HEK293T (cell line): Measurements from ENCODE around the gene SRMS.

Experiments used
- CTCF ChIA-PET: fragments of 350-600 bp; formaldehyde crosslinking; extraction: SDS; loops from one replicate; lab custom pipeline; 2021; ENCODE audit warnings: antibody characterized with exemption, inconsistent platforms; lab: Yijun Ruan, JAX
- POLR2A ChIA-PET: fragments of 350-600 bp; formaldehyde crosslinking; extraction: SDS; loops from one replicate; lab custom pipeline; 2020; ENCODE audit warnings: antibody characterized with exemption, inconsistent platforms; lab: Yijun Ruan, JAX
- DNase-seq: peaks from one replicate; pipeline ENCODE4 v3.0.0; 2012; ENCODE audit warnings: mixed read lengths; ENCODE audit errors: extremely low spot score
- ARNT ChIP-seq: fragments of 450-650 bp; IDR thresholded peaks from 2 replicates; pipeline ENCODE4 v1.6.1; 2017; ENCODE audit warnings: mild to moderate bottlenecking
- BHLHE40 ChIP-seq: fragments of 450-650 bp; IDR thresholded peaks from 2 replicates; pipeline ENCODE4 v1.6.1; 2016; ENCODE audit warnings: mild to moderate bottlenecking, moderate library complexity, borderline replicate concordance
- CTBP1 ChIP-seq: fragments of 450-650 bp; IDR thresholded peaks from 2 replicates; pipeline ENCODE4 v1.6.1; 2016; ENCODE audit warnings: borderline replicate concordance
- ELF4 ChIP-seq: fragments of 450-650 bp; IDR thresholded peaks from 2 replicates; pipeline ENCODE4 v1.6.1; 2017; ENCODE audit warnings: antibody characterized with exemption
- FOXA1 ChIP-seq: fragments of 450-650 bp; IDR thresholded peaks from 2 replicates; pipeline ENCODE4 v1.6.1; 2016; ENCODE audit warnings: mild to moderate bottlenecking
- FOXK2 ChIP-seq: fragments of 450-650 bp; IDR thresholded peaks from 2 replicates; pipeline ENCODE4 v1.6.1; 2016; ENCODE audit warnings: mild to moderate bottlenecking
- FOXM1 ChIP-seq: fragments of 450-650 bp; IDR thresholded peaks from 2 replicates; pipeline ENCODE4 v1.6.1; 2017; ENCODE audit warnings: mild to moderate bottlenecking, borderline replicate concordance
- HDGF ChIP-seq: fragments of 450-650 bp; IDR thresholded peaks from 2 replicates; pipeline ENCODE4 v1.6.1; 2017; ENCODE audit warnings: antibody characterized with exemption, borderline replicate concordance
- L3MBTL2 ChIP-seq: fragments of 450-650 bp; conservative IDR thresholded peaks from 2 replicates; pipeline ENCODE4 v1.6.1; 2016; ENCODE audit warnings: mild to moderate bottlenecking
- LEF1 ChIP-seq: fragments of 450-650 bp; IDR thresholded peaks from 2 replicates; pipeline ENCODE4 v1.6.1; 2017; ENCODE audit warnings: mild to moderate bottlenecking, borderline replicate concordance
- NFRKB ChIP-seq: fragments of 450-650 bp; IDR thresholded peaks from 2 replicates; pipeline ENCODE4 v1.6.1; 2016; ENCODE audit warnings: mild to moderate bottlenecking, moderate library complexity
- SP1 ChIP-seq: fragments of 450-650 bp; IDR thresholded peaks from 2 replicates; pipeline ENCODE4 v1.6.1; 2017
- SUZ12 ChIP-seq: fragments of 450-650 bp; IDR thresholded peaks from 2 replicates; pipeline ENCODE4 v1.6.1; 2016; ENCODE audit warnings: mild to moderate bottlenecking
- TARDBP ChIP-seq: fragments of 450-650 bp; IDR thresholded peaks from 2 replicates; pipeline ENCODE4 v1.6.1; 2016
- ZNF384 ChIP-seq: fragments of 450-650 bp; IDR thresholded peaks from 2 replicates; pipeline ENCODE4 v1.6.1; 2016
- TF ChIP-seq, protein P1 (sequence below): fragments of 450-650 bp; IDR thresholded peaks from 2 replicates; pipeline ENCODE4 v1.6.1; 2016

Gene SRMS

DNA sequence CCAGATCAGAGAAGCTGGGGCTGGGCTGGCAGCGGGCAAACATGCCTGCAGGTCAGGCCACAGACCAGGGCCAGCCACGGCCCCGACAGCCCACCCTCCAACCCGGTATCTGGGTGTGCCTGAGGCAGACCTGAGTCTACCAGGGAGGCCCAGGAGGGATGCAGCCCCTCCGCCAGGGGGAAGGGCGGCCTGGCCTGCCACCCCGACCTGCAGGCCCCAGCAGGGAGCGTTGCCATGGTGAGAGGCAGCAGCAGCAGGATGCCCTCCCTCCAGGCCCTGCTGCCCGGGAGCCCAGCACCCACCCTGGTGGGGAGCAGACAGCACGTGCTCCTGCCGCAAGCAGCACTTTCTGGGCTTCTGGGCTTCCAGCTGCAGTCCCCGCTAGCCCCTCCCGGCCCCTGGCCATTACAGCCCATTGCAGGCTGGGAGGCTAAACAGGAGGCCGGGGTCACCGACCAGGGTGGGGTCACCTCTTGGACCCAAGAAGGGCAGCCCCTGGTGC lies 44.8 kb downstream of the SRMS start:
- POLR2A ChIA-PET, result interaction anchor here (2.0 kb wide), 1 partner anchor 18 kb away, joined by 10 read pairs; the partner anchor contains the start of gene PPDPF
- TF ChIP-seq, protein P1, sequence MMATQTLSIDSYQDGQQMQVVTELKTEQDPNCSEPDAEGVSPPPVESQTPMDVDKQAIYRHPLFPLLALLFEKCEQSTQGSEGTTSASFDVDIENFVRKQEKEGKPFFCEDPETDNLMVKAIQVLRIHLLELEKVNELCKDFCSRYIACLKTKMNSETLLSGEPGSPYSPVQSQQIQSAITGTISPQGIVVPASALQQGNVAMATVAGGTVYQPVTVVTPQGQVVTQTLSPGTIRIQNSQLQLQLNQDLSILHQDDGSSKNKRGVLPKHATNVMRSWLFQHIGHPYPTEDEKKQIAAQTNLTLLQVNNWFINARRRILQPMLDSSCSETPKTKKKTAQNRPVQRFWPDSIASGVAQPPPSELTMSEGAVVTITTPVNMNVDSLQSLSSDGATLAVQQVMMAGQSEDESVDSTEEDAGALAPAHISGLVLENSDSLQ, result no peak
- TF ChIP-seq SP1 (no peak), HDGF (no peak), BHLHE40 (no peak), ZNF384 (no peak), ARNT (no peak), NFRKB (no peak), LEF1 (no peak), FOXA1 (no peak), SUZ12 (no peak), CTBP1 (no peak), ELF4 (no peak), TARDBP (no peak), FOXM1 (no peak), FOXK2 (no peak)
- DNase-seq, result no peak
- CTCF ChIA-PET, result no interaction called here

DNA sequence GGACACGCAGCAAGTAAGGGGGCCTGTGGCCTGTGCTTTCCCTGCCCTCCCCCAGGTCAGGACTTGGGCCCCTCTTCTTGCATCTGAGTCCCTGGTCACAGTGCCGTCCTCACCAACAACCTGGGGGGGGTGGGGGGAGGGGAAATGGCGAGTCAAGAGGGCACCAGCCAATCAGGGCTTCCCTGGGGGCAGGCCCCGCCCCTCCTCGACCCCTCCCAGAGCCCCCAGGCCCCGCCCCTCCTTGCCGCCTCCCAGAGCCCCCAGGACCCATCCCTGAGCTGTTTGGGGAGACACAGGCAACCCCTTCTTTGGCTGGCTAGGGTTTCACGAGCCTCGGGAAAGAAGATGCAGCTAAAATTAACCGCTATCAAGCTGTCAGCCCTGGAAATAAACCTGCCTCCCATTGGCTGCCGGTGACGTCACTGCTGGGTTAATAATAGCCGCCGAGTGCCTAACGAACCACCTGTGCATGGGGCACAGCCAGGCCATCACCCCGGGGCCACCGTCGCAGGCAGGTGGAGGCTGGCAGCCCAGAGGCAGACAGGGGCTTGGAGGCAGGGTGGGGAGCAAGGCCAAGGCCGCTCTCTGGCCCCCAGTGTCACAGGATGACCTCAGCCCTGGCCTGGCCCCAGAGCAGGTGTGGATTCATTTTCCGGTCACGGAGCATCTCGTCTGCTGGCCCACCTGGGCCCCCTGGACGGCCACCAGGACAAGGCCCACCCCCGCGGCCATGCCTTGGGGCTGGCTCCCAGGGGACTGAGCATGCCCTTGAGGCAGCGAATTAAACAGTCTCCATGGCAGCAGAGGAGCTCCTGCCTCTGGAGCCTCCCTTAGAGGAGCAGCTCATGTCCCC lies 45.5 kb downstream of the SRMS start:
- CTCF ChIA-PET, result no interaction called here
- TF ChIP-seq ELF4 (no peak), LEF1 (no peak), HDGF (no peak), FOXA1 (no peak), SP1 (no peak), CTBP1 (no peak)
- TF ChIP-seq, protein P1, result peak; percentile 58
- POLR2A ChIA-PET, result interaction anchor here (2.0 kb wide), 1 partner anchor 19 kb away, joined by 10 read pairs; the partner anchor contains the start of gene PPDPF
- peak; percentile 61 for DNase-seq

DNA sequence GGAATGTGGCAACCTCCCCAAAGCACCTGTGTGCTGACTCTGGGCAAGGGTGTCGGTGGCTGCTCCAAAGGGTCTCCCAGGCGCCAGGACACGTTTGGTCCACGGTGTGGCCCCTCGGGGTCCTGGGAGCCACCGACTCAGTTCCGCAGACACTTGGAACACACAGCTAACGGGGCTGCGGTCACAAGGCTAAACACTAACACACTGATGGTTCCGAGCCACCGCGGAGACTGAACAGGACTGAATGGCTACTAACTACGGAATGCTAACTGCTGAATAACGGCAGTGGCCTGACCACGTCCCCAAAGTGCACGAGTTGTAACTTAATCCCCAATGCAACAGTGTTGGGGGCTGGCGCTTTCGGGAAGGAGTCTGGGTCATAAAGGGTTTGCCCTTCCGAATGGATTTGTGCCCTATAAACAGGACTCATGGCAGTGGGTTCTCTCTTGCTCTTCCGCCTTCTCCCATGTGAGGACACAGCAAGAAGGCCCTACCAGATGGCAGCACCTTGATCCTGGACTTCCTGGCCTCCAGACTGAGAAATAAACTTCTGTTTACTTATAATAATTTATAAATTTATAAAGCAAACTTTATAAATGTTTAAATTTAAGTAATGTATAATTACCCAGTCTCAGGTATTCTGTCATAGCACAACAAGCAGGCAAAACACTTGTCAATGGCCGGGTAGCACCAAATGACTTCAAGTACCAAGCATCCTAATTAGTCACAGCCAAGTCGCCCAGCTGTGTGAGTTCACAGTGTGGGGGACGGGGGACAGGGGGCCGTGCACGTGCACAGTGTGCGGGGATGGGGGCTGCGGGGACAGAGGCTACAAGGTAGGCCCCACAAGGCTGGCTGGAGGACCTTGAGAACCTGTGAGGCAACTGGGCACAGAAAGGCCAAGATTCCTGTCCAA lies 46.4 kb downstream of the SRMS start:
- ChIA-PET POLR2A (interaction anchor here (2.0 kb wide), 1 partner anchor 20 kb away, joined by 10 read pairs; the partner anchor contains the start of gene PPDPF), CTCF (no interaction called here)
- TF ChIP-seq ARNT (no peak), L3MBTL2 (no peak), FOXA1 (no peak), SUZ12 (no peak), NFRKB (no peak), CTBP1 (no peak), ZNF384 (no peak), HDGF (no peak), LEF1 (no peak), SP1 (no peak), TARDBP (no peak), FOXM1 (no peak), FOXK2 (no peak), ELF4 (no peak), BHLHE40 (no peak)
- TF ChIP-seq, protein P1, result no peak
- no peak for DNase-seq

DNA sequence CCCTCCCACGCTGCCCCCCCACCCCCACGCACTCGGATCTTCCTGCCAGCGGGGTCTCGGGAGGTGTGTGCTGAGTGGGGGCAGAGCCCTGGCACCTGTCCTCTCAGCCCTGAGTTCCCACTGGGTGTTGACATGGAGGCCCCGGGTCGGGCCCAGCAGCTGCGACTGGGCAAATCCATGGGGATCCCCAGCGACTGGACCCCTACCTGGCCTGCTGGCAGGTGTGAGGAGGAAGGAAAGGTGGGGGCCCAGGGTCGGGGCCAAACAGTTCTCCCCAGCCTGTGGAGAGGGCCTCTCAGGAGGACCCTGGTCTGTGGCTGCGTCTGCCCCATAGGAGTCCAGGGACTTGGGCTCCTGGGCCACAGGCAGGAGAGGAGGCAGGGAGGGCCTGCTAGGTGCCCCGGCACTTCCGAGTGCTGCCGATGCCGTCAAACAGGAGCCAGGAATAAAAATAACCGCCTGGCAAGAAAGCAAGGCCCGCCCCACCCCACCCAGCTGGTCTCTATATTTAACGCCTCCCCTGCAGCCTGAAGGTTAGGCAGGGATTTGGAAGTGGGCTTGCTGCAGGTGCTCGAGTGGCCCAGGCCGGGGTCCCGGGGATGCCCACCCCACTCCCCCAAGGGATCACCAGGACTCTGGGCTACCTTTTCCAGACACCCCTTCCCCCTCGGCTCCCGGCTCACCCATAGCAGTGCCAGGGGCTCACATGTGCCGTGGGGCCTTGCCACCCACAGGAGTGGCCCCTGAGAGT lies 47.2 kb downstream of the SRMS start:
- DNase-seq, result no peak
- ChIA-PET POLR2A (no interaction called here), CTCF (no interaction called here)

DNA sequence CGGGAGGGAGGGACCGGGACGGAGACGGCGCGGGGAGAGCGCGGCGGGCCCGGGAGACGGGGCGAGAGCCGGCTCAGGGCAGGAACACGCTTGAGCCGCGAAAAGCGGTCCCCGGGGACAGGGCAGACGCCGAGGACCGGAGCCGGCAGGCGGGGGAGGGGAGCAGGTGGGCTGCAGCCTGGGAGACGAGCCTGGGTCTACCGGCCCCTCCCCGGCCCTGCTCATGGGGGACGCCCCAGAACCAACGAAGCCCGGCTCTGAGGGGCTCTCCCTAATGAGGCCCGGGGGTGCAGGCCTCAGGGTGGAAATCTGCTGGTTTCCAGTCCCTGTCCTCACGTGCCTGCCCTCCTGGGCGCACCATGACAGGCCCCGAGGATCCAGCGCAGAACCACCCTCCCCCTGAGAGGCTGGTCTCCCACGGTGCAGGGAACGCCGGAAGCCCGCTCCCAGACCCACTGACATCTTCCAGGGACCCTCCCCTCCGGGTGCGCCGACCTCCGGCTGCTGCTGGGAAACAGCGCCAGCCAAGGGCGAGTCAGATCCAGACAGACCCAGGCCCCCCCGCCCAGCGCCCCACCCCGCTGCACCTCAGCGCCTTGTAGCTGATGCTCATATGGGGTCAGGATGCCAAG lies 48.1 kb downstream of the SRMS start:
- ChIA-PET POLR2A (no interaction called here), CTCF (no interaction called here)
- peak; percentile 50 for DNase-seq
- TF ChIP-seq LEF1, result no peak
- TF ChIP-seq FOXM1, result no peak
- no peak for TF ChIP-seq ELF4
- no peak for TF ChIP-seq TARDBP
- no peak for TF ChIP-seq HDGF
- TF ChIP-seq ZNF384, result no peak
- no peak for TF ChIP-seq L3MBTL2
- TF ChIP-seq FOXA1, result no peak
- no peak for TF ChIP-seq BHLHE40
- TF ChIP-seq SP1, result no peak
- TF ChIP-seq, protein P1, result no peak
- TF ChIP-seq FOXK2, result no peak

More for the DNA sequence above, 47.2 kb downstream of the SRMS start:
- TF ChIP-seq SUZ12, result no peak
- no peak for TF ChIP-seq ARNT
- no peak for TF ChIP-seq LEF1
